ENCODE results near the gene TAF4B. TPM values are rescaled to one million over a fixed set of nuclear protein-coding genes. Genes with fewer than 3 reads are reported as not detected.

Gene TAF4B
- total RNA-seq, 4 donors from 2014 or later, result 9.9 to 14.5 (median 11.3) TPM

DNA sequence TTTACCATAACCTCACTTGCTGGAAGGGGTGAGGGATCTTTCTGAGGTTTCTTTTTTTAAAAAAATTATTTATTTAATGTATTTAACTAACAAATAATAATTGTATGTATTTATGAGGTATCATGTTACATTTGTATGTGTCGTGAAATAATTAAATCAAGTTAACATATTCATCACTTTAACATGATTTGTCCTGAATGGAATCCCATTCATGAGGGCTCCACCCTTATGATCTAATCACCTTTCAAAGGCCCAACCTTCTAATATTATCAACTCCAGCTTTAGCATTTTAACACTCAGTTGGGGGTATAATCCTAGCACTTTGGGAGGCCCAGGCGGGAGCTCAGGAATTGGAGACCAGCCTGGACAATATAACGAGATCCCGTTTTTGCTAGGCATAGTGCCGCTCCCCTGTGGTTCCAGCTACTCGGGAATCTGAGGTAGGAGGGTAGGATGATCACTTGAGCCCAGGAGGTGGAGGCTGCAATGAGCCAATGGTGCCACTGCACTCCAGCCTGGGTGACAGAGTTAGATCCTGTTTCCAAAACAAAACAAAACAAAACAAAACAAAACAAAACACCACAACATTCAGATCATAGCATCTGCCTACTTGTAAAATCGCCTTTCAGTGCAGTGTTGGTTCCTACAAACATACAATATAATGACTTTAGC is 1.1 kb upstream of the TAF4B start:
- TF ChIP-seq, protein P1, sequence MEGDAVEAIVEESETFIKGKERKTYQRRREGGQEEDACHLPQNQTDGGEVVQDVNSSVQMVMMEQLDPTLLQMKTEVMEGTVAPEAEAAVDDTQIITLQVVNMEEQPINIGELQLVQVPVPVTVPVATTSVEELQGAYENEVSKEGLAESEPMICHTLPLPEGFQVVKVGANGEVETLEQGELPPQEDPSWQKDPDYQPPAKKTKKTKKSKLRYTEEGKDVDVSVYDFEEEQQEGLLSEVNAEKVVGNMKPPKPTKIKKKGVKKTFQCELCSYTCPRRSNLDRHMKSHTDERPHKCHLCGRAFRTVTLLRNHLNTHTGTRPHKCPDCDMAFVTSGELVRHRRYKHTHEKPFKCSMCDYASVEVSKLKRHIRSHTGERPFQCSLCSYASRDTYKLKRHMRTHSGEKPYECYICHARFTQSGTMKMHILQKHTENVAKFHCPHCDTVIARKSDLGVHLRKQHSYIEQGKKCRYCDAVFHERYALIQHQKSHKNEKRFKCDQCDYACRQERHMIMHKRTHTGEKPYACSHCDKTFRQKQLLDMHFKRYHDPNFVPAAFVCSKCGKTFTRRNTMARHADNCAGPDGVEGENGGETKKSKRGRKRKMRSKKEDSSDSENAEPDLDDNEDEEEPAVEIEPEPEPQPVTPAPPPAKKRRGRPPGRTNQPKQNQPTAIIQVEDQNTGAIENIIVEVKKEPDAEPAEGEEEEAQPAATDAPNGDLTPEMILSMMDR (IDR thresholded peaks at IDR 0.05; ENCODE audit: low read depth), result no peak

DNA sequence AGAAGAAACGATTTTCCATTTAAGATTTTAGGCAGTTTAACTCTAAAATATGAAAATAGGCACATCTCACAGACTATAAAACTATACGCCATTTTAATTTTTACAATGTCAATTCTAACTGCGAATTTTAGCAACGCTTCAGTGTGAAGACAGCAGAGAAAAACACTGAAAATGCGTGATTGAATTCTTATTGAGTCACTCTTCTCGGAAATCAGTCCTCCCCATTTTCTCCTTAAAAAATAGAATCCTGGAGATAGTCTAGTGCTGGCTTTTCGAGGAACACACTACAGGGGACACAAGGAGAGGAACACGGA is 373 bp upstream of the TAF4B start:
- TF ChIP-seq, protein P1 (IDR thresholded peaks at IDR 0.05; ENCODE audit: low read depth), result no peak

DNA sequence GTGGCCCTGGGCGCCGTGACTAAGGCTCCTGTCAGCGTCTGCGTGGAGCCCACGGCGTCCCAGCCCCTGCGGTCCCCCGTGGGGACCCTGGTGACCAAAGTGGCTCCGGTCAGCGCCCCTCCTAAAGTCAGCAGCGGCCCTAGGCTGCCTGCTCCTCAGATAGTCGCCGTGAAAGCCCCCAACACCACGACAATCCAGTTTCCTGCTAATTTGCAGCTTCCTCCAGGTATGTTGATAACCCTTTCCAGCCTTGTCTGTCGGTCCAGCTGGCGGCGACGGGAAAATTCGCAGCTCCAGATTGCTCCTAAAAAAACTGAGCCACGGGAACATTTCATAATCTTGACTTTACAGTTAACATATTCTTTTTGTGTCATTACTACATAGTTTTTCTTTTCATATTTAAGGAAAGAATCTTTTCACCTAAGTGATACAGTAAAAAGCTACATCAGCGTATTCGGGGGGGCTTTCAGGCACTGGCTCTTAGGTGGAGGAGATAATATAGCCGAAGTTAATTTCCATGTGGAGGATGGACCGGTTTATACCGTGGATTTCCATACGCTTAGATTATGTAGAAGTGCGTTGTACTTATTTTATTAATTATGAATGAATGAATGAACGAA is 916 bp downstream of the TAF4B start:
- TF ChIP-seq, protein P1 (IDR thresholded peaks at IDR 0.05; ENCODE audit: low read depth), result no peak

DNA sequence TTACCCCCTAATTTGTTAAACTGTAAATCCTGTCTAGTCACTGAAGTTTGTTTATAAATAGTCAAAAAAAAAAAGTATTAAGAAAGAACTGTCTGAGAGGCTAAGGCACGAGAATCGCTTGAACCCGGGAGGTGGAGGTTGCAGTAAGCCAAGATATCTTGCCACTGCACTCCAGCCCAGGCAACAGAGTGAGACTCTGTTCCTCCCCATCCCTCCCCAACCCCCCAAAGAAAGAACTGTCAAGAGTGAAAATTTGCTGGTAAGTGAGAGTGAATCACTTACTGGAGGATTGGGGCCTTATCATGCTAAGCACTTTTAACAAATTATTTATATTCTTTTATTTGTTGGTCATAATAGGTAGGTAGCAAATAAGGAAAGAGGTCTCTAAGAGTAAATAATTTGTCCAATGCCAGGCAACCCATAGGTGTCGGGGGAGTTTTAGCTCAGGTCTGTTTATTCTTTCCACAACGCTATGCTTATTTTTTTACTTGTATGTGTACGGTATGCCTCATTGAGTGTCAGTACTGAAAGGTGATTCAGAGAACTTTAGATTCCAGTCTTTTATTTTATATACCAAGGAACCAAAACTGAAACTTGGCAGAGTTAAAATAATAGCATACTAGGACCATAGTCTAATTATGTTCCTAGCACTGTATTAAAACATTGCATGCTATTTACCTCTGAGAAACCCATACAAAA is 2.5 kb downstream of the TAF4B start:
- TF ChIP-seq, protein P1 (IDR thresholded peaks at IDR 0.05; ENCODE audit: low read depth), result no peak

DNA sequence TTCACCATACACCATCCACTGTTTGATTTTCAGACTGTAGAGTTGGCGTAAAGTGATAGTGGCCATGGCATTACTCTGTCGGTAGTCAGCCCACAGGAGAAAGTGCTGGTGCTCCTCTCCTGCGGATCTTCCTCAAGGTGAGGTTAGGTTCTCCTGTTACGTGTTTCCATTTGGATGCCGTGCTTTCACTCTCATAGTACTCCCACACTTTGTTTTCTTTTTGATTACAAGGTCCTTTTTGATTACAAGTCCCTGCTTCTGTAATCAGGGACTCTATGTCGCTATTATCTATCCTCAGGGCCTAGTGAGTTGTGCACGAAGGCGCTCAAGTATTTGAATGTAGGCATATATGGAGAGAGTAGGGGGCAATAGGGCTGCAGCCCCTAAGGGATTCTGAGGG is 4.3 kb downstream of the TAF4B start:
- TF ChIP-seq, protein P1 (IDR thresholded peaks at IDR 0.05; ENCODE audit: low read depth), result no peak

DNA sequence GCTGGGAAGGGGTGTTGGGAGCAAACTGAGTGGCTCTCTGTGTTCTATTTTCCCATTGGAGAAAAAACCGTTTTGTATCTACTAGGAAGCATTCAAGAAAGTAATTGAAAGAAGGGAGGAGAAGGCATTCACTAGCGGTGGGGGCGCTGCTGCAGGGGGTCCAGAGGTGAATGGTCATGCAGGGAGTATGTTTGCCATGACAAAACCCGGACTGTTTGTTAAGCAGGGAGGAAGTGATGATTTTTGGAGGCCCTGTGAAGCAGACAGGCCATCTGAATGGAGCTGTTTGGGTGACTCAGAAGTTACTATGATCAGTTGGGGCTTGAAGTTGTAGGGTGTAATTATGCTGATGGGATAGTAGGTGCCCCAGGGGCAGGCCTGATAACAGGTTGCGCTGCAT is 7.0 kb downstream of the TAF4B start:
- TF ChIP-seq, protein P1 (IDR thresholded peaks at IDR 0.05; ENCODE audit: low read depth), result no peak

DNA sequence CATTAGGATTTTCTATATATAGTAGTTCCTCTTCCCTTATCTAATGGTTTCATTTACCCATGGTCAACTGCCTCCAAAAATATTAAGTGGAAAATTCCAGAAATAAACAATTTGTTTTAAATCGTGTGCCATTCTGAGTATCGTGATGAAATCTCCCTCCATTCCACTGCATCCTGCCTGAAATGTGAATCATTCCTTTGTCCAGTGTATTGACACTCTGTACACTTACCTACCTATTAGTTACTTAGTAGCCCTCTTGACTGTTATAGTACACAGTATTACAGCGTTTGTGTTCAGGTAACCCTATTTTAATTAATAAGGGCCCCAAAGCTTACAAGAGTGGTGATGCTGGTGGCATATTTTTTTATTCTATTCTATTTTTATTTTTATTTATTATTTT is 26.2 kb downstream of the TAF4B start:
- TF ChIP-seq, protein P1 (IDR thresholded peaks at IDR 0.05; ENCODE audit: low read depth), result no peak
